Neural crest cell (in vitro differentiated cells): ENCODE measurements around the gene SNX22. TPM values are rescaled to one million over a fixed set of nuclear protein-coding genes. Genes with fewer than 3 reads are reported as not detected.

ENCODE experiments used
- DNase-seq: peaks from one replicate; pipeline ENCODE4 v3.0.0; 2021; ENCODE audit warnings: low read depth, mixed read lengths, low spot score
- H3K27ac Mint-ChIP-seq: one replicate; pipeline ENCODE4 v1.8.0; 2021; ENCODE audit warnings: mild to moderate bottlenecking, mixed read lengths; ENCODE audit not compliant: unreplicated experiment
- H3K27me3 Mint-ChIP-seq: 2 replicates; pipeline ENCODE4 v1.8.0; 2021; ENCODE audit warnings: low read depth, mild to moderate bottlenecking, mixed read lengths
- H3K36me3 Mint-ChIP-seq: 2 replicates; pipeline ENCODE4 v1.8.0; 2021; ENCODE audit warnings: low read depth, mild to moderate bottlenecking, mixed read lengths
- H3K4me1 Mint-ChIP-seq: 2 replicates; pipeline ENCODE4 v1.8.0; 2021; ENCODE audit warnings: mixed read lengths
- H3K4me3 Mint-ChIP-seq: one replicate; pipeline ENCODE4 v1.8.0; 2021; ENCODE audit warnings: mild to moderate bottlenecking, mixed read lengths
- H3K9me3 Mint-ChIP-seq: 2 replicates; pipeline ENCODE4 v1.8.0; 2021; ENCODE audit warnings: mixed read lengths
- total RNA-seq: library from RNA; stranded (reverse); gene quantifications from 2 replicates; pipeline ENCODE4 v1.2.1, GENCODE V29; 2021
- TF ChIP-seq, protein P1 (sequence below): fragments of 200-600 bp; sonication (generic); conservative IDR thresholded peaks from 2 replicates; pipeline ENCODE4 v1.5.0; 2021; ENCODE audit warnings: antibody characterized with exemption, mild to moderate bottlenecking

SNX22 gene
- total RNA-seq, 1 donor from 2014 or later: 12.9 TPM

DNA sequence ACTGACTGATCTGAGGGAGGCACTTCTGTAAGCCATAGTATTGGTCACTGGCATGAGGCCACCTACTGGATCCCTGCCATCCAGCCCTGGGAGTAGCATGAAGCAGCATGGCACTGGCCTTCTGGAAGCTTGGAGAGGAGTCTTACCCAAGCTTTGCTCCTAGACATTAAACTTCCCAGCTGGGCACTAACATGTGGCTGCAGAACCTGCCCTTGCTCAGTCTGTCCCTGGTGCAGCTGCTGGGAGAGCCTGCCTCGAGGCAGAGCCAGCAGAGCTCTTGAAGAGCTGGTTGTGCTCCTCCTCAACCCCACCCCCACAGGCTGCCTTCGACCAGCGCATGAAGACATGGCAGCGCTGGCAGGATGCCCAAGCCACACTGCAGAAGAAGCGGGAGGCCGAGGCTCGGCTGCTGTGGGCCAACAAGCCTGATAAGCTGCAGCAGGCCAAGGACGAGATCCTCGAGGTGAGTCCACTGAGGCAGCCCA is 17.1 kb upstream of the SNX22 start:
- TF ChIP-seq, protein P1, sequence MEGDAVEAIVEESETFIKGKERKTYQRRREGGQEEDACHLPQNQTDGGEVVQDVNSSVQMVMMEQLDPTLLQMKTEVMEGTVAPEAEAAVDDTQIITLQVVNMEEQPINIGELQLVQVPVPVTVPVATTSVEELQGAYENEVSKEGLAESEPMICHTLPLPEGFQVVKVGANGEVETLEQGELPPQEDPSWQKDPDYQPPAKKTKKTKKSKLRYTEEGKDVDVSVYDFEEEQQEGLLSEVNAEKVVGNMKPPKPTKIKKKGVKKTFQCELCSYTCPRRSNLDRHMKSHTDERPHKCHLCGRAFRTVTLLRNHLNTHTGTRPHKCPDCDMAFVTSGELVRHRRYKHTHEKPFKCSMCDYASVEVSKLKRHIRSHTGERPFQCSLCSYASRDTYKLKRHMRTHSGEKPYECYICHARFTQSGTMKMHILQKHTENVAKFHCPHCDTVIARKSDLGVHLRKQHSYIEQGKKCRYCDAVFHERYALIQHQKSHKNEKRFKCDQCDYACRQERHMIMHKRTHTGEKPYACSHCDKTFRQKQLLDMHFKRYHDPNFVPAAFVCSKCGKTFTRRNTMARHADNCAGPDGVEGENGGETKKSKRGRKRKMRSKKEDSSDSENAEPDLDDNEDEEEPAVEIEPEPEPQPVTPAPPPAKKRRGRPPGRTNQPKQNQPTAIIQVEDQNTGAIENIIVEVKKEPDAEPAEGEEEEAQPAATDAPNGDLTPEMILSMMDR: no peak
- peaks cover 11% of the 10 kb centered on the region for H3K4me1 Mint-ChIP-seq
- peaks cover 18% of the 10 kb centered on the region for H3K36me3 Mint-ChIP-seq
- no peaks in the 10 kb centered on the region for H3K27me3 Mint-ChIP-seq
- no peaks in the 10 kb centered on the region for H3K9me3 Mint-ChIP-seq
- no peak overlapping the region for H3K4me3 Mint-ChIP-seq
- DNase-seq: no peak
- H3K27ac Mint-ChIP-seq: no peak overlapping the region

DNA sequence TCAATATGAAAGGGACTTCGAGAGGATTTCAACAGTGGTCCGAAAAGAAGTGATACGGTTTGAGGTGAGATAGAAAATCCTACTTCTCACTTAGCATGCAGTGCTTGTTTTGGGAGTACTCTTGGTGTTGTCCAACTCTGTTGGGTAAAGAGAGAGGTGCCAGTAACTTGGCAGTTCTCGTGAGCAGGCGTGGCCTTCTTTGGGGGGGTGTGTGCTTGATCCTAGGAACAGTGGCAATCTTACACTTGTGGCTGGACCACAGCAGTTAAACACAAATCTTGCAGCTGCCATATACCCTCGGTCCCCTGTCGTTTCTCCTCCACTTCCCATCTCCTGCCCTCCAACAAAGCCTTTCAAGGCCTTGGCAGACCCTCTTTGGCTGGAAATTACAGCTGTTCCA is 15.2 kb upstream of the SNX22 start:
- Mint-ChIP-seq H3K4me3 (no peak overlapping the region), H3K9me3 (no peaks in the 10 kb centered on the region), H3K36me3 (peaks cover 16% of the 10 kb centered on the region), H3K27ac (no peak overlapping the region), H3K27me3 (no peaks in the 10 kb centered on the region), H3K4me1 (peaks cover 17% of the 10 kb centered on the region)
- no peak for DNase-seq
- TF ChIP-seq, protein P1: no peak

DNA sequence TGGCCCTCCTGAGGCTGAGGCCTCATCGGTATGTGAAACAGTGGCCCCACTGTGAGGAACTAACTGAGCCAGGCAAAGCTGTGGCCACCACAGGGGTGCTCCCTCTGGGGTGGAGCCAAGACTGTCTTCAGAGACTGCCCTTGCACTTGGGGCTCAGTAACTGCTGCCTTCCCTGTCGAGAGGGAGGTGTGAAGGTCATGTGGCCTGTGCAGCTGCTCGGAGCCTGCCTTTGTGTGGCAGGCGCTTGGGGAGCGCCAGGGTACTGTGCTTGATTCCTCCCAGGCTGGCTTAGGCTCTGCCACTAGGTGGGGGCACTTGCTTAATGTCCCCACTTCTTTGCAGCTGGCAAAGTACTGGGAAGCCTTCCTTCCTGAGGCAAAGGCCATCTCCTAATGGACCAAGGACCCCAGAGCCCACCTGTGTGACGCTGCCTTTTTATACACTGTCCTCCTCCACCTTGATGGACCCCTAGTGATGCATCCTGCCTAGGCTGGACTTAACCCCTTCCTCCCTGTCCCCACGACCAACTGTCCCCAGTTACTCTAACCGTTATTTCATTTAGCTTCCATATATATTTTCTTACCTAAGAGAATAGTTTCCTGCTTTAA is 14.2 kb upstream of the SNX22 start:
- no peak overlapping the region for H3K4me3 Mint-ChIP-seq
- H3K27me3 Mint-ChIP-seq: no peaks in the 10 kb centered on the region
- no peak for DNase-seq
- H3K36me3 Mint-ChIP-seq: peaks cover 20% of the 10 kb centered on the region
- no peaks in the 10 kb centered on the region for H3K9me3 Mint-ChIP-seq
- no peak overlapping the region for H3K27ac Mint-ChIP-seq
- TF ChIP-seq, protein P1: no peak
- peaks cover 24% of the 10 kb centered on the region for H3K4me1 Mint-ChIP-seq

DNA sequence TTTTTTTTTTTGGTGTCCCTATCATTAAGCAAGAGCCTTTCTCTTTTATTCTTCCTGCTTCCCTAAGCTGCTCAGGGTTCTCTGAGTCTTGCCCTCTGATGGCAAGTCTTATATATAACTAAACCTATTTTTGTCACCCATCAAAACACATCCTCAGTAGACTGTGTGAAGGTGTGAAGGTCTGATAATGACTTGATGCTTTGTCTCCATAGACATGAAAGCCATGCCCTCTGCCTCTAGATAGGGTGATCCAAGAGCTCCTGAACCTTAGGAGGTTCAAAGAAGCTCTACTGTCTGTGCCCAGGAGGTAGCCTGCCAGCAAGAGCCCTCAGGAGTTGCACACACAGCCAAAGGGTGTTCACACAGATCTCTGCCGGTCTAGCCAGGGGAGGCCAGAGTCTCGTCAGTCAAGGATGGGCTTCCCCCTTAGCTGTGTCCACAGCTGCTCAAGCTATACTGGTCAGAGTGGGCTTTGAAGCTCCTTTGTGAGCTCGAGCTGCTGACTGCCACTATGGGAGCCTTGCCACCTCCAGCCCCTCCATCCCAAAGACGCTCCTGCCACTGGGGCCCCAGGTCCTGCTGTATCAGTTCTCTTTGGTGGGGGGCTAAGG is 13.1 kb upstream of the SNX22 start:
- TF ChIP-seq, protein P1: no peak
- H3K4me3 Mint-ChIP-seq: no peak overlapping the region
- no peaks in the 10 kb centered on the region for H3K27me3 Mint-ChIP-seq
- no peak overlapping the region for H3K27ac Mint-ChIP-seq
- DNase-seq: no peak
- peaks cover 15% of the 10 kb centered on the region for H3K4me1 Mint-ChIP-seq
- no peaks in the 10 kb centered on the region for H3K9me3 Mint-ChIP-seq
- peaks cover 13% of the 10 kb centered on the region for H3K36me3 Mint-ChIP-seq

DNA sequence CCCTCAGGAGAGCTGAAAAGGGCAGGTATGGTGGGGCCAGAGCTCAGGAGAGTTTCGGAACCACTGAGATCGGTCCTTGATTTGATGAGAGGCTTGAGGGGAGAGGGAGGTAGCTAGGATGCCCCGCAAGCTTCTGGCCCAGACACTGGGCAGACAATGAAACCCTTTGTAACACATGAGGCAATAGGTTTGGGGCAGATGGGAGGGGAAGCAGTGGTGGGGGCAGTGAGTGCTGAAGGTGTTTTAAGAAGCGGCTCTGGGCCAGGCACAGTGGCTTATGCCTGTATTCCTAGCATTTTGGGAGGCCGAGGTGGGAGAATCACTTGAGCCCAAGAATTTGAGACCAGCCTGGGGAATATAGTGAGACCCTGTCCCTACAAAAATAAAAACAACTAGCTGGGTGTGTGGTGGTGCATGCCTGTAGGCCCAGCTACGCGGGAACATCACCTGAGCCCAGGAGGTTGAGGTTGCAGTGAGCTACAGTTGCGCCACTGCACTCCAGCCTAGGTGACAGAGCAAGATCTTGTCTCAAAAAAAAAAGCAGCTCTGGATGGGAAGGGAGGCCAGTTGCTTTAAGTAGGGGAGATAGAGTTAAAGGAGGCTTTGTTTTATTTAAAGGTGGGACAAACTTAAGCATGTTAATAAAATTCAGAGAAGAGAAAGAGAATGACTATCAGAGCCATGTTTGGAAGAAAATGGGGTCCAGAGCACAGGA is 9.6 kb upstream of the SNX22 start:
- Mint-ChIP-seq H3K27me3 (no peaks in the 10 kb centered on the region), H3K4me3 (peak overlapping the region; percentile 8), H3K4me1 (peaks cover 38% of the 10 kb centered on the region), H3K9me3 (no peaks in the 10 kb centered on the region), H3K27ac (peak overlapping the region; percentile 53), H3K36me3 (peaks cover 19% of the 10 kb centered on the region)
- DNase-seq: no peak
- TF ChIP-seq, protein P1: no peak
